Measurements from ENCODE around the gene GTSE1.

Gene GTSE1

GRCh38 chr22:46290843-46291785 lies 5.6 kb upstream of the GTSE1 start:
- no peak for DNase-seq (ENCODE audit: insufficient read length, low spot score)
- TF ChIP-seq CTCF (IDR thresholded peaks at IDR 0.05; ENCODE audit: insufficient read depth, missing control alignments): no peak
- FAIRE-seq: no peak

- no peak for TF ChIP-seq CTCF (IDR thresholded peaks at IDR 0.05; ENCODE audit: insufficient read depth, missing control alignments)
- DNase-seq (ENCODE audit: insufficient read length, low spot score) (no peak), FAIRE-seq (no peak)
Measured at GRCh38 chr22:46292173-46292572, 4.5 kb upstream of the GTSE1 start.

GRCh38 chr22:46292732-46293131 lies 3.9 kb upstream of the GTSE1 start:
- FAIRE-seq (no peak), DNase-seq (ENCODE audit: insufficient read length, low spot score) (no peak)
- TF ChIP-seq CTCF (IDR thresholded peaks at IDR 0.05; ENCODE audit: insufficient read depth, missing control alignments): no peak

- no peak for TF ChIP-seq CTCF (IDR thresholded peaks at IDR 0.05; ENCODE audit: insufficient read depth, missing control alignments)
- FAIRE-seq: no peak
- DNase-seq (ENCODE audit: insufficient read length, low spot score): no peak
Measured at GRCh38 chr22:46293577-46294260, 3.0 kb upstream of the GTSE1 start.

GRCh38 chr22:46294784-46295183 lies 1.9 kb upstream of the GTSE1 start:
- DNase-seq (ENCODE audit: insufficient read length, low spot score) (no peak), FAIRE-seq (no peak)
- TF ChIP-seq CTCF (IDR thresholded peaks at IDR 0.05; ENCODE audit: insufficient read depth, missing control alignments): no peak

GRCh38 chr22:46295277-46295971 lies 1.2 kb upstream of the GTSE1 start:
- no peak for TF ChIP-seq CTCF (IDR thresholded peaks at IDR 0.05; ENCODE audit: insufficient read depth, missing control alignments)
- FAIRE-seq (no peak), DNase-seq (ENCODE audit: insufficient read length, low spot score) (no peak)

Measured in D721Med (cell line).